ENCODE measurements around the gene GP1BB.
"Not testable (repeated sequence)": the region's sequence is repeated elsewhere in the genome, so short reads cannot be mapped to it uniquely, and the experiment has no call there.

Gene GP1BB

GRCh38 chr22:19714312-19715187, 8.8 kb upstream of the GP1BB start, which contains the start of gene SEPTIN5:
SEPTIN5 (plus strand) TSS chr22:19714503; CDS start chr22:19714589, 86 bp downstream.
- DNase-seq = no peak

- no peak for DNase-seq
Measured at GRCh38 chr22:19715188-19715930, 8.0 kb upstream of the GP1BB start.

- DNase-seq = no peak
Measured at GRCh38 chr22:19716041-19716828, 7.1 kb upstream of the GP1BB start.

- no peak for DNase-seq
Measured at GRCh38 chr22:19716829-19717105, 6.6 kb upstream of the GP1BB start.

- DNase-seq = no peak
Measured at GRCh38 chr22:19717181-19717580, 6.2 kb upstream of the GP1BB start.

GRCh38 chr22:19717691-19718455, 5.5 kb upstream of the GP1BB start:
- DNase-seq = peak; percentile 58

- no peak for DNase-seq
Measured at GRCh38 chr22:19718456-19719049, 4.8 kb upstream of the GP1BB start.

GRCh38 chr22:19719050-19719482, 4.3 kb upstream of the GP1BB start:
- DNase-seq = no peak

- no peak for DNase-seq
Measured at GRCh38 chr22:19719488-19720021, 3.8 kb upstream of the GP1BB start.

- DNase-seq = no peak
Measured at GRCh38 chr22:19720150-19720827, 3.0 kb upstream of the GP1BB start.

GRCh38 chr22:19720999-19721329, 2.4 kb upstream of the GP1BB start:
- DNase-seq = no peak

GRCh38 chr22:19721330-19722177, 1.8 kb upstream of the GP1BB start:
- DNase-seq = no peak

- no peak for DNase-seq
Measured at GRCh38 chr22:19722178-19722981, 959 bp upstream of the GP1BB start.

- DNase-seq = no peak
Measured at GRCh38 chr22:19722982-19723231, 432 bp upstream of the GP1BB start.

- DNase-seq = no peak
Measured at GRCh38 chr22:19723983-19724827, 866 bp downstream of the GP1BB start.

- DNase-seq = no peak
Measured at GRCh38 chr22:19724927-19725661, 1.8 kb downstream of the GP1BB start.

- DNase-seq = not testable (repeated sequence)
Measured at GRCh38 chr22:19726064-19726788, 2.9 kb downstream of the GP1BB start.

Data from midbrain (tissue), 1 donor.